Cerebellar nuclear complex (tissue), 1 donor: ENCODE measurements around the gene LACTB.
"Not testable (repeated sequence)": the region's sequence is repeated elsewhere in the genome, so short reads cannot be mapped to it uniquely, and the experiment has no call there.

Experiments used
- DNase-seq, 2 experiments: peaks; one replicate each; lab custom pipeline; 2025; lab: John Stamatoyannopoulos, UW

LACTB gene

GRCh38 chr15:63089260-63090043 lies 32.2 kb upstream of the LACTB start:
- DNase-seq, result peak in 1 of 2 experiments; percentile 5

DNA sequence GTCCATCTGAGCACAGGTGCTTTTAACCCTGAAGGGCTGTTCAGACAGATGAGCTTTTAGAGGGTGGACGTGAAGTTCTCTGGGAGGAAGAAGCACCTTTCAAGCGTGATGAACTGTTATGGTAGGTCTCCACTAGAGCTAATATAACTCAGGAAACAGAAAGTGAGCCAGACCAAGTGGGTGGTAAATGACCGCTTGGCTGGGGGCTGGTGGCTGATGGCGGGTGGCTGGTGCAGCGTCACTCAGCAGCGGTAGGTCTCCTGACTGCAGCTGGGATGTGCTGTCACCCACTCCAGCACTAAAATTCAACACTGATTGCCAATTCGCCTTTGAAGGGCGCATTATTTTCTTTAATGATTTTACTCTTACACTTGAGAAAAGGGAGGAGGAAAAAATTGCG lies 31.2 kb upstream of the LACTB start:
- DNase-seq, result no peak

GRCh38 chr15:63090887-63091286 lies 30.8 kb upstream of the LACTB start:
- DNase-seq, result no peak

GRCh38 chr15:63091679-63092446 lies 29.8 kb upstream of the LACTB start:
- DNase-seq, result no peak

GRCh38 chr15:63093486-63094205 lies 28.0 kb upstream of the LACTB start:
- DNase-seq, result peak in 1 of 2 experiments; percentile 69

GRCh38 chr15:63094495-63094931 lies 27.1 kb upstream of the LACTB start:
- no peak for DNase-seq

DNA sequence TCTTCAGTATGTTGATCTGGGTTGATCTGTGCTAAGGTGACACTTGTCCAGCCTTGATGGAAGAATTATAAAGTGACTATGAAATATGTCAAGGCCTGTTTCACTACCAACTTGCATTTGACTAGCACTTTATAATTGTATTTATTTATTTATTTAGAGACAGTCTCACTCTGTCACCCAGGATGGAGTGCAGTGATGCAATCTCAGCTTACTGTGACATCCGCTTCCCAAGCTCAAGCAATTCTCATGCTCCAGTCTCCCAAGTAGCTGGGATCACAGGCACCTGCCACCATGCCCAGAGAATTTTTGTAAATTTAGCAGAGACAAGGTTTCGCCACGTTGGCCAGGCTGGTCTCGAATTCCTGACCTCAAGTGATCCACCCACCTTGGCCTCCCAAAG lies 25.5 kb upstream of the LACTB start:
- no peak for DNase-seq

- not testable (repeated sequence) for DNase-seq
Measured at GRCh38 chr15:63098901-63099300, 22.8 kb upstream of the LACTB start.

GRCh38 chr15:63099581-63099980 lies 22.1 kb upstream of the LACTB start:
- not testable (repeated sequence) for DNase-seq

DNA sequence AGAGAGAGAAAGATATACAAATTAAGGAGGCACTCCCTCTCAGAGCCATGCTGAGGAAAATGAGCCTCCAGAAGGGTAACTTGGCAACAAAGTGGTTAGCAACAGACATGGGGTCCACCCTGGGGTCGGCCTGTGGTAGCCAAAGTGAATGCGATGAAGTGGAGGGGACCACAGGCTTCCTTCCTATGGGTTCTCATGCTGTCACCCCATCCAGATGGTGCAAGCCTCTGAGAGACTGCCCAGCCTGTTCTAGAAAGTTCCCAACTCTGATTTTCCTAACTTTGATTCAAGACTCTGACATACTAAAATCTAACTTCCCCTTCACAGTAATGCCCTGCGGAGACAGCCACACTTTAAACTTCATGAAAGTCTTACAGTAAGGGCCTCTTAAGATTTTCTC lies 18.2 kb upstream of the LACTB start:
- DNase-seq, result no peak

DNA sequence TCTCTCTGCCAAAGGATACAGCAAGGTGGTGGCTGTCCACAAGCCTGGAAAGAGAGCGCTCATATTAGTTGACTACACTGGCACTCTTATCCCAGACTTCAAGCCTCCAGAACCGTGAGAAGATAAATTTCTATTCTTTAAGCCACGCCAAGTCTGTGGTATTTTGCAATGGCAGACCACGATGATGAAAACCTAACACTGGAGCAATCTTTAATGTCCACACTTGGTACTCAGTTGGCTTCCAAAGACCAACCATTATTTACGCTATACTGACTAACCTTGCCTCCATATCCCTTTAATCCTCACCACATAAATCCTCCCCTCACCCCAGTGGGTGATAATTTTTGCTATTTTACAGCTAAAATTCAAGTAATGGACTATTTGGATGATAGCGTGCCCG lies 16.9 kb upstream of the LACTB start:
- DNase-seq, result no peak

DNA sequence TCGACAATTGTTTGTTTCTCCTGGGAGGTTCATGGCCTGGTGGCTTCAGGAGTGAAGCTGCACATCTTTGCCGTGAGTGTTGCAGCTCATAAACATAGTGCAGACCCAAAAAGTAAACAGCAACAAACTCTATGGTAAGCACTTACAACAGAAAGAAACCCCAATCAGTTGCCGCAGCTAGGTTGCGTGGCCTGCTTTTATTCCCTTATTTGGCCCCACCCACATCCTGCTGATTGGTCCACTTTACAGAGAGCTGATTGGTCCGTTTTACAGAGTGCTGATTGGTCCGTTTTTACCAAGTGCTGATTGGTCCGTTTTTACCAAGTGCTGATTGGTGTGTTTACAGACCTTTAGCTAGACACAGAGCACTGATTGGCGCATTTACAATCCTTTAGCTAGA lies 16.3 kb upstream of the LACTB start:
- DNase-seq, result not testable (repeated sequence)

GRCh38 chr15:63107895-63108546 lies 13.6 kb upstream of the LACTB start:
- no peak for DNase-seq

- no peak for DNase-seq
Measured at GRCh38 chr15:63109498-63109897, 12.2 kb upstream of the LACTB start.

DNA sequence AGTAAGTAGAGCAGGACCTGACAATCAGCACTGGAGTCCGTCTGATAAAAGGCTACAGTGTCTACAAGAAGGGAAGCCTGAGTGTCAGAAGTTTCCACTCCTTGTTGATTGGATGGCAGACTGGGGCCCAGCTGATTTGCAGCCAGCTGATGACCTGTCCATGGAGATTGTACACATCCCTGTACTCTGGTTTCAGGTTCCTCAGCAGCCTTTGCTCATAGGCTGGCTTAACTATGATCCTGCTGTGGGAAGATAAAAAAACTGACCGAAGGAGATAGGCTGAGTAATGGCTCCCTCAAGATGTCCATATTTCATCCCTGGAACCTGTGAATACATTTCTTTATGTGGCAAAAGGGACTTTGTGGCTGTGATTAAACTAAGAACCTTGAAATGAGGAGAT lies 11.7 kb upstream of the LACTB start:
- no peak for DNase-seq

GRCh38 chr15:63110428-63111026 lies 11.1 kb upstream of the LACTB start:
- DNase-seq, result no peak

- DNase-seq, result no peak
Measured at GRCh38 chr15:63111481-63111880, 10.2 kb upstream of the LACTB start.

GRCh38 chr15:63112871-63113270 lies 8.8 kb upstream of the LACTB start:
- DNase-seq, result no peak

GRCh38 chr15:63114465-63114864 lies 7.2 kb upstream of the LACTB start:
- DNase-seq, result no peak

DNA sequence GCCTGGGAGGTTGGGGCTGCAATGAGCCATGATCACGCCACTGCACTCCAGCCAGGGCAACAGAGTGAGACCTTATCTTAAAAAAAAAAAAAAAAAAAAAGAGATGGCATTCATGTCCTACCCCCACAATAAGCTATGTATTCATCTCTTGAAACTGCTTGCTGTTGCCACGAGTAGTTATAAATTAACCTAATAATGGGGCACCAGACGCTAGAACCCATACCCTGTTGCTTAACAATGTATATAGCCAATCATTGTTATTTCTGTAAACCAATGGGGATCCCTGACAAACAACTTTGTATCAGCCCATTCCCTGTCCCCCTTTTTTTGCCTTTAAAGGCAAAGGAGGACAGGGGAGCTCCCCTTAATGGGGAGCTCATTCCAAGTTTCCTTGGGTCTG lies 2.8 kb upstream of the LACTB start:
- DNase-seq, result no peak

DNA sequence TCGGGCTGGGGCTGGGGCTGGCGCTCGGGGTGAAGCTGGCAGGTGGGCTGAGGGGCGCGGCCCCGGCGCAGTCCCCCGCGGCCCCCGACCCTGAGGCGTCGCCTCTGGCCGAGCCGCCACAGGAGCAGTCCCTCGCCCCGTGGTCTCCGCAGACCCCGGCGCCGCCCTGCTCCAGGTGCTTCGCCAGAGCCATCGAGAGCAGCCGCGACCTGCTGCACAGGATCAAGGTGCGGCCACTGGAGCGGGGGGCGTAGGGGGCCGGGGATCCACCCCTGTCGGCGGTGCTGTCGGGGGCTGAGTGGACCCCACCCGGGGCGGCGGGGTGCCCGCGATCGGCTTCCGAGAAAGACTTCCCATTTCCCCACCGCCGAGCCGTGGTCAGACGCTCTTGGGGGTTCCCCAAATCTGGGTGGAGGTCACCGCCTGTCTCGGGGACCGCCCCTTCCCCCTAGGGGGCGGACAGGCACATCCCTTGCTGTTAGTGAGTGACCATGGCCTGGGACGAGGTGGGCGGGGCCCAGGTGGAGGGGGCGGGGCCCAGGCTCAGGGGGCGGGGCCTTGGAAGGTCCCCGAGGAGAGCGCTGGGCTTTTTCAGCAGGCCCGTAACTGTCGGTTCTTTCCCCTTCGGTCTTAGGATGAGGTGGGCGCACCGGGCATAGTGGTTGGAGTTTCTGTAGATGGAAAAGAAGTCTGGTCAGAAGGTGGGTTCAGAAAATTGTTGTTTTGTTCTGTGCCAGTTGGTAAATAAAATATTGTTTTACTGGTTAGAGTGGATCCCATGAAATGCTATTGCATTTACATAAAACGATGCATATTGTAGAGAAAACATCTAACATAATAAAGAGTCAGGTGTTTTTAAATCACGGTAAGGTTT lies 578 bp downstream of the LACTB start:
- DNase-seq, result peak in 1 of 2 experiments; percentile 36
